ENCODE measurements around the gene CDC16. TPM values are rescaled to one million over a fixed set of nuclear protein-coding genes. Genes with fewer than 3 reads are reported as not detected.

CDC16 gene
- total and polyA plus RNA-seq, 2 of the 13 experiments (the other 11 are each of a cell fraction or from before 2014, with no cell fraction given): 24.2 to 60.9 TPM

- TF ChIP-seq ZNF280B (CRISPR knock-in tag; IDR thresholded peaks at IDR 0.05; ENCODE audit: borderline replicate concordance) (no peak), ZNF451 (CRISPR knock-in tag; IDR thresholded peaks at IDR 0.05) (no peak), ZFP37 (CRISPR knock-in tag; IDR thresholded peaks at IDR 0.05; ENCODE audit: borderline replicate concordance) (no peak), ZNF83 (CRISPR knock-in tag; IDR thresholded peaks at IDR 0.05; ENCODE audit: borderline replicate concordance) (no peak), RXRA (CRISPR knock-in tag; IDR thresholded peaks at IDR 0.05) (no peak), ATF6 (CRISPR knock-in tag; conservative IDR thresholded peaks at IDR 0.05) (no peak), ZFP90 (CRISPR knock-in tag; IDR thresholded peaks at IDR 0.05; ENCODE audit: borderline replicate concordance) (no peak), AGO1 (IDR thresholded peaks at IDR 0.05; ENCODE audit: low read depth, low read length, poor library complexity, severe bottlenecking) (no peak), ZNF556 (CRISPR knock-in tag; IDR thresholded peaks at IDR 0.05; ENCODE audit: borderline replicate concordance) (no peak), POLR2AphosphoS5 (IDR thresholded peaks at IDR 0.05; ENCODE audit: low read depth, low read length) (no peak)
Measured at GRCh38 chr13:114204894-114205293, 29.8 kb upstream of the CDC16 start (continued).

GRCh38 chr13:114208134-114208533 is 26.6 kb upstream of the CDC16 start:
- peaks cover 11% of the 10 kb centered on the region for H3K9me3 ChIP-seq (ENCODE audit: low read length)
- H3K4me2 ChIP-seq (ENCODE audit: low read depth, low read length): no peak overlapping the region
- in situ Hi-C loops (cut with HindIII; ENCODE audit: extremely low pct_ligation_motif_present, low pct_unique_long_range_greater_than_20kb): no loop called here
- H4K20me1 ChIP-seq (ENCODE audit: insufficient read depth, low read length): no peaks in the 10 kb centered on the region
- intact Hi-C loops (cut with micrococcal nuclease; ENCODE audit: unreplicated experiment): no loop called here
- CTCF ChIA-PET (ENCODE audit: low intra/inter-chr PET ratio, low total read pairs): no interaction called here
- ATAC-seq: no peak
- FAIRE-seq: no peak
- peaks cover 0 to 19% of the 10 kb centered on the region in 2 experiments; a peak in 3 of 5 replicates for H3K27me3 ChIP-seq (ENCODE audit: control insufficient read depth in 1 of 2, insufficient read depth in 2 of 2, low read length in 2 of 2)
- BruUV-seq (replicated peaks): no TSS peak
- H3K4me3 ChIP-seq (replicated peaks in 1 of 3; ENCODE audit: insufficient read depth in 1 of 3, low read depth in 2 of 3, low read length in 3 of 3): no peak overlapping the region
- POLR2A ChIA-PET: no interaction called here
- H3K36me3 ChIP-seq (replicated peaks in 1 of 2; ENCODE audit: control insufficient read depth in 1 of 2, insufficient read depth in 2 of 2, low read length in 2 of 2): no peaks in the 10 kb centered on the region
- WGBS (ENCODE audit: low lambda C conversion rate): 4% methylated on average over 6 of the region's 6 CpGs
- H3K79me2 ChIP-seq (ENCODE audit: insufficient read depth, low read length): no peaks in the 10 kb centered on the region
- H3K9ac ChIP-seq (ENCODE audit: insufficient read depth, low read depth, low read length): no peak overlapping the region
- no peak overlapping the region for H3K27ac ChIP-seq (ENCODE audit: extremely low read length, insufficient read depth, low read length)
- H2AFZ ChIP-seq (ENCODE audit: low read length): no peak overlapping the region
- no peak for DNase-seq (ENCODE audit: low spot score)
- no peaks in the 10 kb centered on the region for H3K4me1 ChIP-seq (ENCODE audit: insufficient read depth, low read length)
- TF ChIP-seq CREB1 (IDR thresholded peaks at IDR 0.05) (peak; percentile 96), CREB1 (CRISPR knock-in tag; IDR thresholded peaks at IDR 0.05) (no peak), POGZ (CRISPR knock-in tag; IDR thresholded peaks at IDR 0.05) (no peak), PHB2 (IDR thresholded peaks at IDR 0.05; ENCODE audit: partially characterized antibody) (no peak), ZNF274 (CRISPR knock-in tag; IDR thresholded peaks at IDR 0.05) (no peak), PREB (CRISPR knock-in tag; IDR thresholded peaks at IDR 0.05) (no peak), ZKSCAN1 (IDR thresholded peaks at IDR 0.05; ENCODE audit: low read length) (no peak), SRSF1 (optimal IDR thresholded peaks at IDR 0.05; ENCODE audit: low read depth, low read length) (no peak), ATF7 (IDR thresholded peaks at IDR 0.05) (peak; percentile 97), ATF7 (CRISPR knock-in tag; IDR thresholded peaks at IDR 0.05) (no peak), HOXD1 (CRISPR knock-in tag; IDR thresholded peaks at IDR 0.05) (no peak), PBX2 (CRISPR knock-in tag; IDR thresholded peaks at IDR 0.05) (no peak)
